Subcutaneous adipose tissue (tissue), 4 donors: ENCODE results near the gene FUT7. TPM values are rescaled to one million over a fixed set of nuclear protein-coding genes. Genes with fewer than 3 reads are reported as not detected.

Source experiments
- total RNA-seq, 4 donors: library from RNA; depleted of rRNA; stranded (reverse); fragments of >200 nt; gene quantifications; one replicate each; pipeline ENCODE4 v1.1.0, GENCODE V29; 2016
- TF ChIP-seq, protein P1 (sequence below): fragments of 450-650 bp; IDR thresholded peaks from one replicate; pipeline ENCODE4 v1.5.1; 2016; ENCODE audit warnings: low read depth, mild to moderate bottlenecking, control low read depth, antibody characterized with exemption, moderate library complexity

FUT7 gene
- total RNA-seq, 4 donors from 2014 or later, result 0.22 to 0.34 TPM; not detected in 2

DNA sequence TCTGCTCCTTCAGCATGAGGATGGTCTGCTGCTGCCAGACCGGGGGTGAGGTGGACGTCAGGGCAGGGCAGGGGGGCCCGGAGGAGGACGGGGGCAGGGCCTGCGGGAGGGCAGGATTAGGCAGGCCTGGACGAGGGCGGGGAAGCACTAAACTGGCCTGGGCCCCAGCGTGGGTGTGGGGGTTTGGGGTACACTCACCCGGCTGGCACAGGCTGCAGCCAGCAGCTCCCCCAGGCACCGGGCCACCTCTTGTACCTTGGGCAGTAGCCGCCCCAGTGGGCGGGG, 32.9 kb upstream of the FUT7 start:
- TF ChIP-seq, protein P1, sequence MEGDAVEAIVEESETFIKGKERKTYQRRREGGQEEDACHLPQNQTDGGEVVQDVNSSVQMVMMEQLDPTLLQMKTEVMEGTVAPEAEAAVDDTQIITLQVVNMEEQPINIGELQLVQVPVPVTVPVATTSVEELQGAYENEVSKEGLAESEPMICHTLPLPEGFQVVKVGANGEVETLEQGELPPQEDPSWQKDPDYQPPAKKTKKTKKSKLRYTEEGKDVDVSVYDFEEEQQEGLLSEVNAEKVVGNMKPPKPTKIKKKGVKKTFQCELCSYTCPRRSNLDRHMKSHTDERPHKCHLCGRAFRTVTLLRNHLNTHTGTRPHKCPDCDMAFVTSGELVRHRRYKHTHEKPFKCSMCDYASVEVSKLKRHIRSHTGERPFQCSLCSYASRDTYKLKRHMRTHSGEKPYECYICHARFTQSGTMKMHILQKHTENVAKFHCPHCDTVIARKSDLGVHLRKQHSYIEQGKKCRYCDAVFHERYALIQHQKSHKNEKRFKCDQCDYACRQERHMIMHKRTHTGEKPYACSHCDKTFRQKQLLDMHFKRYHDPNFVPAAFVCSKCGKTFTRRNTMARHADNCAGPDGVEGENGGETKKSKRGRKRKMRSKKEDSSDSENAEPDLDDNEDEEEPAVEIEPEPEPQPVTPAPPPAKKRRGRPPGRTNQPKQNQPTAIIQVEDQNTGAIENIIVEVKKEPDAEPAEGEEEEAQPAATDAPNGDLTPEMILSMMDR, result no peak

- TF ChIP-seq, protein P1, result no peak
These were observed 32.4 kb upstream of the FUT7 start for GRCh38 chr9:137064027-137064879.

DNA sequence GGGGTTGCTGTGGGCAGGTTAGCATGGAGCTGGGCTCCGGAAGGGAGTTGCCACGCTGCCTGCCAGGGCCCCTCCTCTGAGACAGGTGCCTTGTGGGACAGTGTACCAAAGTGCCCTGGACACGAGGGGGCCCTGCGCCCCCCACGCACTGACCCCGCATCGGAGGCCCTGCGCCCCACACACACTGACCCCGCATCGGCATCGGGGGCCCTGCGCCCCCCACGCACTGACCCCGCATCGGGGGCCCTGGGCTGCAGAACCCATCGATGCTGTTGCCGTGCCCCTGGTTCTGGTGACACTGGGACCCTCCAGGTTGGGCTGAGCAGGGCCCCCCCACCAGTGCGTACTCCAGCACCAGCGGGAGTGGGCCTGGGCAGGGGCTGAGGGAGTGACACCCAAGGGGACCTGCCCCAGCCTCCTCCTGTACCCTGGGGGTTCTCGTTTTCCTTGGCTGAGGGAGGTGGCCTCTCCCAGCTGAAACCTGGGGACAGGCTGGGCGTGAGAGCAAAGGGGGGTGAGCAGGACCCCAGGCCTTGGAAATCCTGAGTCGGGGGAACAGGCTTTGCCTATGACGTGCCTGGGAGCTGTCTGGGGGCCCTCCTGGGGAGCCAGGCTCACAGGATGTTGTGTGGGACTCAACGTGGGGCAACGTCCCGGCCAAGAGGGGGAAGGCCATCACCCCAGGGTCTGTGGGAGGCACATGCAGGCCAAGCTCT, 31.6 kb upstream of the FUT7 start:
- TF ChIP-seq, protein P1, result no peak

- TF ChIP-seq, protein P1, result no peak
These were observed 30.5 kb upstream of the FUT7 start for GRCh38 chr9:137062384-137062783.

GRCh38 chr9:137058521-137059234, 26.8 kb upstream of the FUT7 start:
- TF ChIP-seq, protein P1, result no peak

DNA sequence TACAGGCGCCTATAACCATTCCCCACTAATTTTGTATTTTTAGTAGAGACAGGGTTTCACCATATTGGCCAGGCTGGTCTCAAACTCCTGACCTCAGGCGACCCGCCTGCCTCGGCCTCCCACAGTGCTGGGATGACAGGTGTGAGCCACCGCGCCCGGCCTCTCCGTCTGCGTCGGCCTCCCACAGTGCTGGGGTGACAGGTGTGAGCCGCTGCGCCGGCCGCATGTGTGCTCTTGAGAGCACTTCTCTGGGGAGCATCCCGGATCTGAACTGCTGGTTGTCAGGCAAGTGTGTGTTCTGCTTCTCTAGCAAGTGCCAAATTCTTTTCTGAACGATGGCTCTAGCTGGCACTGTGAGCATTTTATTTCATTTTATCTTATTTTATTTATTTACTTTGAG, 25.7 kb upstream of the FUT7 start:
- TF ChIP-seq, protein P1, result no peak
